C4-2B (cell line): ENCODE measurements around the gene GDF7.

Experiments used
- CTCF ChIP-seq: fragments of 450-650 bp; conservative IDR thresholded peaks from 2 replicates; pipeline ENCODE4 v1.5.1; 2017; ENCODE audit warnings: mild to moderate bottlenecking
- ZFX ChIP-seq: fragments of 450-650 bp; IDR thresholded peaks from 2 replicates; pipeline ENCODE4 v1.6.1; 2017

GRCh38 chr2:20668871-20669475, 2.0 kb downstream of the GDF7 start:
- TF ChIP-seq CTCF (no peak), ZFX (no peak)
